CD14-positive monocyte (primary cell): ENCODE data around the gene HUNK. TPM values are rescaled to one million over a fixed set of nuclear protein-coding genes. Genes with fewer than 3 reads are reported as not detected.

Experiments
- DNase-seq, 3 donors: peaks; one replicate each; pipeline ENCODE4 v3.0.0-alpha.2; 2011 to 2022
- H2AFZ ChIP-seq: 2 replicates; pipeline ENCODE4 v1.6.0; 2012; ENCODE audit warnings: mild to moderate bottlenecking, low read depth, low read length, inconsistent platforms; ENCODE audit not compliant: insufficient read depth, poor library complexity, severe bottlenecking
- H3K27ac ChIP-seq, 2 donors: 1 replicate in 1 of 2; 2 replicates in 1 of 2; pipeline ENCODE4 v1.5.1; 2012 to 2013; ENCODE audit warnings: low read length in 2 of 2, control low read depth in 1 of 2, inconsistent platforms in 1 of 2, low read depth in 1 of 2, mild to moderate bottlenecking in 1 of 2
- H3K27me3 ChIP-seq, 2 donors: one replicate each; pipeline versions ENCODE4 v1.6.0 to v1.6.1; 2011 to 2013; ENCODE audit warnings: low read length in 2 of 2; ENCODE audit not compliant: control insufficient read depth in 2 of 2, insufficient read depth in 2 of 2
- H3K36me3 ChIP-seq, 2 donors: replicated peaks in 1 of 2; 1 replicate in 1 of 2; 2 replicates in 1 of 2; pipeline versions ENCODE4 v1.5.1 to v1.6.1; 2012 to 2013; ENCODE audit warnings: low read length in 2 of 2, control low read depth in 1 of 2, inconsistent platforms in 1 of 2, mild to moderate bottlenecking in 1 of 2; ENCODE audit not compliant: insufficient read depth in 2 of 2, control insufficient read depth in 1 of 2
- H3K4me1 ChIP-seq, 2 donors: 1 replicate in 1 of 2; 2 replicates in 1 of 2; pipeline versions ENCODE4 v1.5.1 to v1.6.1; 2012 to 2013; ENCODE audit warnings: low read length in 2 of 2, control low read depth in 1 of 2, inconsistent platforms in 1 of 2, mild to moderate bottlenecking in 1 of 2, moderate library complexity in 1 of 2; ENCODE audit not compliant: insufficient read depth in 2 of 2, control insufficient read depth in 1 of 2
- H3K4me2 ChIP-seq: replicated peaks from 2 replicates; pipeline ENCODE3; 2012; ENCODE audit warnings: low read length, moderate library complexity, mild to moderate bottlenecking; ENCODE audit not compliant: poor library complexity, severe bottlenecking; ENCODE audit errors: extremely low read depth
- H3K4me3 ChIP-seq, 3 experiments: fragments of 200-600 bp in 1 of 3; sonication (generic) in 1 of 3; replicated peaks in 1 of 3; 1 replicate in 2 of 3; 2 replicates in 1 of 3; pipeline ENCODE4 v1.5.1; 2011 to 2013; ENCODE audit warnings: low read length in 3 of 3, mild to moderate bottlenecking in 3 of 3, control low read depth in 2 of 3, low read depth in 2 of 3, inconsistent platforms in 1 of 3, moderate library complexity in 1 of 3
- H3K79me2 ChIP-seq: 2 replicates; pipeline ENCODE4 v1.6.0; 2012; ENCODE audit warnings: mild to moderate bottlenecking, control low read depth, inconsistent platforms, low read length, moderate library complexity; ENCODE audit not compliant: insufficient read depth
- H3K9ac ChIP-seq: 2 replicates; pipeline ENCODE4 v1.6.0; 2017; ENCODE audit warnings: low read length, mild to moderate bottlenecking; ENCODE audit not compliant: insufficient read depth, poor library complexity, severe bottlenecking
- H3K9me3 ChIP-seq, 2 donors: replicated peaks in 1 of 2; 1 replicate in 1 of 2; 2 replicates in 1 of 2; pipeline versions ENCODE4 v1.5.1 to v1.6.1; 2012 to 2013; ENCODE audit warnings: low read length in 2 of 2, control low read depth in 1 of 2; ENCODE audit not compliant: control insufficient read depth in 1 of 2, insufficient read depth in 1 of 2
- H4K20me1 ChIP-seq: 2 replicates; pipeline ENCODE4 v1.6.0; 2012; ENCODE audit warnings: mild to moderate bottlenecking, low read length, control low read depth, moderate library complexity; ENCODE audit not compliant: insufficient read depth
- H3K27ac Mint-ChIP-seq, 7 donors: one replicate each; pipeline ENCODE4 v1.8.0; 2020; ENCODE audit warnings: mild to moderate bottlenecking in 7 of 7, mixed read lengths in 7 of 7, moderate library complexity in 6 of 7, inconsistent platforms in 2 of 7
- H3K27me3 Mint-ChIP-seq, 3 donors: one replicate each; pipeline ENCODE4 v1.8.0; 2021 to 2022; ENCODE audit warnings: low read depth in 3 of 3, mild to moderate bottlenecking in 3 of 3, mixed read lengths in 3 of 3, moderate library complexity in 3 of 3, inconsistent platforms in 1 of 3
- H3K36me3 Mint-ChIP-seq, 2 donors: one replicate each; pipeline ENCODE4 v1.8.0; 2020; ENCODE audit warnings: mixed read lengths in 2 of 2, inconsistent platforms in 1 of 2, mild to moderate bottlenecking in 1 of 2
- H3K4me1 Mint-ChIP-seq: one replicate; pipeline ENCODE4 v1.8.0; 2020; ENCODE audit warnings: mild to moderate bottlenecking, mixed read lengths
- H3K4me3 Mint-ChIP-seq, 2 donors: one replicate each; pipeline ENCODE4 v1.8.0; 2020; ENCODE audit warnings: mild to moderate bottlenecking in 2 of 2, mixed read lengths in 2 of 2, moderate library complexity in 1 of 2
- H3K9me3 Mint-ChIP-seq, 7 donors: one replicate each; pipeline ENCODE4 v1.8.0; 2020 to 2022; ENCODE audit warnings: mixed read lengths in 7 of 7, mild to moderate bottlenecking in 6 of 7, moderate library complexity in 6 of 7, inconsistent platforms in 2 of 7
- WGBS: methylation state at CpG from one replicate; pipeline ENCODE4 v1.1.5; 2013; ENCODE audit warnings: missing lambda C conversion rate; ENCODE audit not compliant: insufficient coverage; 5-methylcytosine and 5-hydroxymethylcytosine counted together
- intact Hi-C, 2 donors: fragments of 100-400 bp; cut with micrococcal nuclease; formaldehyde crosslinking; loops; one replicate each; pipeline versions ENCODE4 v1.15.0 to v1.15.1; 2023
- polyA plus RNA-seq, 3 donors: library from polyadenylated mRNA; depleted of rRNA in 1 of 3; unstranded in 2 of 3; stranded (reverse) in 1 of 3; fragments of 300-500 nt in 2 of 3; fragments of >200 nt in 1 of 3; fragmentation: Illumina TruSeq in 2 of 3; gene quantifications; 1 replicate in 2 of 3; 2 replicates in 1 of 3; pipeline ENCODE4 v1.2.3, GENCODE V29; 2012 to 2021
- TF ChIP-seq, protein P1 (sequence below): fragments of 200-600 bp; IDR thresholded peaks from one replicate; pipeline ENCODE4 v1.8.0; 2022; ENCODE audit warnings: antibody characterized with exemption, mild to moderate bottlenecking

Gene HUNK
- polyA plus RNA-seq, 3 donors = not detected

DNA sequence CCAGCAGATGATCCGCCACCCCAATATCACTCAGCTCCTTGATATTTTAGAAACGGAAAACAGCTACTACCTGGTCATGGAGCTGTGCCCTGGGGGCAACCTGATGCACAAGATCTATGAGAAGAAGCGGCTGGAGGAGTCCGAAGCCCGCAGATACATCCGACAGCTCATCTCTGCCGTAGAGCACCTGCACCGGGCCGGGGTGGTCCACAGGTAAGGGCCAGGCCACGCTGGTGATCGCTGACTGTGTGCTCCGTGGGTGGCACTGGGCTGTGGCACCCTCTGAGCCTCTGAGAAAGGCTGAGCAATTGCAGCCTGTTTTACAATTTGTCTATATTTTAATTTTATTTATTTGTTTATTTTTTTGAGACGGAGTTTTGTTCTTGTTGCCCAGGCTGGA, 51.7 kb downstream of the HUNK start:
- Histone ChIP-seq H3K4me3 (no peak overlapping the region), H3K27me3 (no peaks in the 10 kb centered on the region), H3K9me3 (peaks cover 0 to 4% of the 10 kb centered on the region in 2 donors), H3K79me2 (no peaks in the 10 kb centered on the region), H3K4me1 (no peaks in the 10 kb centered on the region), H2AFZ (no peak overlapping the region), H3K9ac (no peak overlapping the region), H3K36me3 (no peaks in the 10 kb centered on the region), H4K20me1 (no peaks in the 10 kb centered on the region), H3K27ac (no peak overlapping the region), H3K4me2 (no peak overlapping the region)
- H3K4me3 Mint-ChIP-seq = no peak overlapping the region
- intact Hi-C loops = no loop called here
- 92% methylated on average over 10 of the region's 13 CpGs for WGBS
- TF ChIP-seq, protein P1, sequence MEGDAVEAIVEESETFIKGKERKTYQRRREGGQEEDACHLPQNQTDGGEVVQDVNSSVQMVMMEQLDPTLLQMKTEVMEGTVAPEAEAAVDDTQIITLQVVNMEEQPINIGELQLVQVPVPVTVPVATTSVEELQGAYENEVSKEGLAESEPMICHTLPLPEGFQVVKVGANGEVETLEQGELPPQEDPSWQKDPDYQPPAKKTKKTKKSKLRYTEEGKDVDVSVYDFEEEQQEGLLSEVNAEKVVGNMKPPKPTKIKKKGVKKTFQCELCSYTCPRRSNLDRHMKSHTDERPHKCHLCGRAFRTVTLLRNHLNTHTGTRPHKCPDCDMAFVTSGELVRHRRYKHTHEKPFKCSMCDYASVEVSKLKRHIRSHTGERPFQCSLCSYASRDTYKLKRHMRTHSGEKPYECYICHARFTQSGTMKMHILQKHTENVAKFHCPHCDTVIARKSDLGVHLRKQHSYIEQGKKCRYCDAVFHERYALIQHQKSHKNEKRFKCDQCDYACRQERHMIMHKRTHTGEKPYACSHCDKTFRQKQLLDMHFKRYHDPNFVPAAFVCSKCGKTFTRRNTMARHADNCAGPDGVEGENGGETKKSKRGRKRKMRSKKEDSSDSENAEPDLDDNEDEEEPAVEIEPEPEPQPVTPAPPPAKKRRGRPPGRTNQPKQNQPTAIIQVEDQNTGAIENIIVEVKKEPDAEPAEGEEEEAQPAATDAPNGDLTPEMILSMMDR = no peak
- H3K27ac Mint-ChIP-seq = no peak overlapping the region
- H3K27me3 Mint-ChIP-seq = no peaks in the 10 kb centered on the region
- DNase-seq = no peak
- no peaks in the 10 kb centered on the region for H3K4me1 Mint-ChIP-seq
- no peaks in the 10 kb centered on the region for H3K36me3 Mint-ChIP-seq
- H3K9me3 Mint-ChIP-seq = peaks cover 5 to 30% (median 12%) of the 10 kb centered on the region in 7 donors

DNA sequence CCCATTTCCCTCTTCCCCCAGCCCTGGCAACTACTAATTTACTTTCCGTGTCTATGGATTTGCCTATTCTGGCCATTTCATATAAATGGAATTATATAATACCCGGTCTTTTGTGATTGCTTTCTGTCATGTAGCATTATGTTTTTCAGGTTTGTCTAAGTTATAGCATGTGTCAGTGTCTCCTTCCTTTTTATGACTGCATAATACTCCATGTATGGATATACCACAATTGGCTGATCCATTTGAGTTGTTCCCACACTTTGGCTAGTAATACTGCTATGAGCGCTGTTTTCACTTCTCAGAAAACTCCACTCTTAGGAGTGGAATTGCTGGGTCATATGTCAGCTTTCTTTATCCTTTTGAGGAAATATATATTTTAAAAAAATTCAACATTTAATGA, 53.7 kb downstream of the HUNK start:
- DNase-seq = no peak
- WGBS = no CpG with 5 or more reads among the region's 3 CpGs
- Histone ChIP-seq H2AFZ (no peak overlapping the region), H3K4me2 (no peak overlapping the region), H3K9ac (no peak overlapping the region), H4K20me1 (no peaks in the 10 kb centered on the region), H3K36me3 (no peaks in the 10 kb centered on the region), H3K27ac (no peak overlapping the region), H3K4me3 (no peak overlapping the region), H3K79me2 (no peaks in the 10 kb centered on the region), H3K27me3 (no peaks in the 10 kb centered on the region), H3K4me1 (no peaks in the 10 kb centered on the region), H3K9me3 (no peaks in the 10 kb centered on the region)
- intact Hi-C loops = no loop called here
- Mint-ChIP-seq H3K36me3 (no peaks in the 10 kb centered on the region), H3K27me3 (peaks cover 0 to 2% (median 0%) of the 10 kb centered on the region in 3 donors), H3K9me3 (peaks cover 3 to 24% (median 9%) of the 10 kb centered on the region in 7 donors), H3K4me1 (no peaks in the 10 kb centered on the region), H3K4me3 (no peak overlapping the region), H3K27ac (no peak overlapping the region)
- TF ChIP-seq, protein P1 = no peak
